HepG2 (cell line): Measurements from ENCODE around the gene CCNL1. TPM values are rescaled to one million over a fixed set of nuclear protein-coding genes. Genes with fewer than 3 reads are reported as not detected.
A peak's percentile ranks its signal among the peaks of the same experiment; 100 is the strongest.

Source experiments
- CENPBD1 ChIP-seq: sonication (generic); formaldehyde crosslinking; IDR thresholded peaks from 2 replicates; pipeline ENCODE4 v1.8.0; 2022; ENCODE audit warnings: missing genetic modification reagents, low read depth, mild to moderate bottlenecking, borderline replicate concordance
- FIP1L1 ChIP-seq: fragments of 200-400 bp; formaldehyde crosslinking; IDR thresholded peaks from 2 replicates; pipeline ENCODE4 v1.6.1; 2018; ENCODE audit warnings: low read depth, mild to moderate bottlenecking, low read length, moderate library complexity, borderline replicate concordance; ENCODE audit not compliant: insufficient read depth
- POLR2AphosphoS2 ChIP-seq: IDR thresholded peaks from 2 replicates; pipeline ENCODE4 v1.6.1; 2011; ENCODE audit warnings: low read depth, low read length, improper control_type of control experiment
- SKI ChIP-seq: fragments of 450-650 bp; IDR thresholded peaks from one replicate; pipeline ENCODE4 v1.6.1; 2018; ENCODE audit warnings: mild to moderate bottlenecking; ENCODE audit not compliant: partially characterized antibody
- SKIL ChIP-seq: sonication (generic); formaldehyde crosslinking; IDR thresholded peaks from 2 replicates; pipeline ENCODE4 v1.8.0; 2022; ENCODE audit warnings: missing genetic modification reagents, mild to moderate bottlenecking, moderate library complexity, borderline replicate concordance
- SNRNP70 ChIP-seq: fragments of 200-400 bp; formaldehyde crosslinking; IDR thresholded peaks from 2 replicates; pipeline ENCODE4 v1.6.1; 2017; ENCODE audit warnings: mild to moderate bottlenecking, low read depth, low read length, moderate library complexity
- ZBTB34 ChIP-seq: sonication (generic); formaldehyde crosslinking; IDR thresholded peaks from 2 replicates; pipeline ENCODE4 v1.8.0; 2022; ENCODE audit warnings: mild to moderate bottlenecking, missing genetic modification reagents
- ZBTB40 ChIP-seq, 2 experiments: fragments of 450-650 bp in 1 of 2; sonication (generic) in 1 of 2; formaldehyde crosslinking in 1 of 2; IDR thresholded peaks; 2 replicates each; pipeline versions ENCODE4 v1.6.1 to v1.8.0; 2016 to 2022; ENCODE audit warnings: antibody characterized with exemption in 1 of 2, mild to moderate bottlenecking in 1 of 2, missing genetic modification reagents in 1 of 2
- ZNF263 ChIP-seq: sonication (generic); formaldehyde crosslinking; IDR thresholded peaks from 2 replicates; pipeline ENCODE4 v1.4.0; 2020; ENCODE audit warnings: missing genetic modification reagents
- ZNF343 ChIP-seq: sonication (generic); formaldehyde crosslinking; IDR thresholded peaks from 2 replicates; pipeline ENCODE4 v1.4.0; 2020; ENCODE audit warnings: mild to moderate bottlenecking, missing genetic modification reagents
- ZNF496 ChIP-seq: sonication (generic); formaldehyde crosslinking; IDR thresholded peaks from 2 replicates; pipeline ENCODE4 v1.8.1; 2023; ENCODE audit warnings: mild to moderate bottlenecking, moderate library complexity, missing genetic modification reagents; ENCODE audit not compliant: insufficient replicate concordance
- ZNF781 ChIP-seq: sonication (generic); formaldehyde crosslinking; IDR thresholded peaks from 2 replicates; pipeline ENCODE4 v1.5.1; 2020; ENCODE audit warnings: borderline replicate concordance, mild to moderate bottlenecking, missing genetic modification reagents; ENCODE audit errors: not compliant biosample characterization
- polyA plus RNA-seq, 8 experiments: library from polyadenylated mRNA; depleted of rRNA in 3 of 8; stranded (reverse) in 7 of 8; unstranded in 1 of 8; fragments of >200 nt; fragmentation: Illumina TruSeq in 4 of 8; extraction: Trizol in 4 of 8; gene quantifications; 2 replicates each; pipeline versions ENCODE4 v1.2.1 to v1.2.3, GENCODE V29; 2011 to 2016; ENCODE audit warnings: low read depth in 4 of 8, missing spikeins in 1 of 8, mixed read lengths in 1 of 8; ENCODE audit not compliant: insufficient read depth in 1 of 8
- total RNA-seq, 5 experiments: library from RNA; depleted of rRNA; stranded (reverse); fragments of >200 nt; fragmentation: Illumina TruSeq; extraction: Trizol; gene quantifications; 2 replicates each; pipeline ENCODE4 v1.2.3, GENCODE V29; 2016; ENCODE audit warnings: low read depth in 1 of 5

The CCNL1 gene
- total and polyA plus RNA-seq, 2 of the 13 experiments (the other 11 are each of a cell fraction or from before 2014, with no cell fraction given): 151 to 303 TPM

GRCh38 chr3:157136647-157137387 lies 23.1 kb downstream of the CCNL1 start (continued):
- no peak for TF ChIP-seq ZBTB40 (IDR thresholded peaks at IDR 0.05)
- peak; percentile 74; the same call in 1 of the 2 replicates for TF ChIP-seq ZBTB40 (CRISPR knock-in tag; IDR thresholded peaks at IDR 0.05)
- peak; percentile 43 for TF ChIP-seq SKI
- TF ChIP-seq SNRNP70: no peak
- no peak for TF ChIP-seq ZBTB34 (CRISPR knock-in tag)
- TF ChIP-seq POLR2AphosphoS2: no peak
- TF ChIP-seq ZNF496: no peak
- no peak for TF ChIP-seq ZNF343 (CRISPR knock-in tag)
- TF ChIP-seq CENPBD1 (CRISPR knock-in tag): no peak
- TF ChIP-seq FIP1L1: no peak
- TF ChIP-seq SKIL (CRISPR knock-in tag): no peak; the same call in 1 of the 2 replicates
- TF ChIP-seq ZNF263: peak; percentile 78
- no peak for TF ChIP-seq ZNF781 (CRISPR knock-in tag)
